GM19351 (cell line): ENCODE measurements around the gene CHGA.

Experiments used
- ATAC-seq: cut with Tn5 transposase; IDR thresholded peaks from one replicate; pipeline ENCODE4 v1.9.1; 2021; ENCODE audit warnings: mild to moderate bottlenecking, moderate library complexity; ENCODE audit not compliant: unreplicated experiment

CHGA gene

DNA sequence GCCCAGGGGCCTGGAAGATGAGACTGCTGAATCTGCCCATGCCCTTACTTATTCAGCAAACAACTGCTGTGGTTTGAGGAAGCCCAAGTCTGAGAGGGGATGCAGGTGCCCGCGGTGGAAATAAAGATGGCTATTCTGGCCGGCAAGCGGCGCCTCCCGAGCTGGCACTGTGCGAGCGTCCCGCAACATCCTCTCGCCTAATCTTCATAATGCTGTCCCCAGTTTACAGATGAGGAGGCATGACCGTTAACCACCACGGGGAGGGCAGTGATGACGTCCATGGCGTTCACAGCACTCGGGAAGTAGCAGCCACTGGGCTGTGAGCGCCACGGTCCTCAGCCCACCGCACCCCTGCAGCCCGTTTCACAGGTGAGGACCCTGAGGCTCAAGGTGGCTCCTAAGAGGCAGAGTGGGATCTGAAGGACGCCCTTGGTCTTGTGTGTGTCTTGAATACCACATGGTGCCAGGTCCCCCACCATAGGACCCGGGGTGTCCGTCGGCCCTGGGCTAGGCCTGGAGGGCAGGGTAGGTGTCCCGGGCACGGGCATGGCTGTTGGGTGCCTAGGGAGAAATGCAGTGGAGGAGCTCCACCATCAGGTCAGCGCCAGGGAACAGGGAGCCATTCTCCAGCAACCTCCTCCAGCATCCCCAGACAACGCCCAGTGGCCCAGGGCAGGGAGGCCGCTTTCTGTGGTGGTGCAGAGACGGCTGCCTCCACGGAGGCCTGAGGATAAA is 20.2 kb downstream of the CHGA start:
- ATAC-seq: no peak

GRCh38 chr14:92943855-92944570 is 21.1 kb downstream of the CHGA start:
- ATAC-seq: no peak

GRCh38 chr14:92944976-92945375 is 22.0 kb downstream of the CHGA start:
- no peak for ATAC-seq

DNA sequence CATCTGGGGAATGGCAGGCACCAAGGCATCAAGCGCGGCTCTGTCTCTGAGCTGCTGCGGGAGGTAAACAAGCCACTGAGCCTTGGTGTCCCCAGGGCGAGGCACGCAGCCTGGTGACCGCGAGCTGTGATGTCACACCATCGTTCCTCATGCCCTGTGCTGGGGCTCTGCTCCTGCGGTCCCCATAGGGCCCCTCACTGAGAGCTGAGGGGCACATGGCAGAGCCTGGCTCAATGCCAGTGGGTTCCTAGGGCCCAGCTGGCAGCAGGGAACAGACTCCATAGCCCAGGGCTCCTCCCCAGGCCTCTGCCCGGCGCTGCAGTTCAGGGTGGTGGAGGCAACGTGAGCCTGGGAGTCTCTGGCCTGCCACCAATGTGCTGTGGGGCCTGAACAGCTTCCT is 22.6 kb downstream of the CHGA start:
- ATAC-seq: no peak

- no peak for ATAC-seq
Observed at GRCh38 chr14:92945959-92946846, 23.3 kb downstream of the CHGA start.

GRCh38 chr14:92946847-92947545 is 24.0 kb downstream of the CHGA start:
- ATAC-seq: no peak

- no peak for ATAC-seq
Observed at GRCh38 chr14:92948647-92949046, 25.7 kb downstream of the CHGA start.

DNA sequence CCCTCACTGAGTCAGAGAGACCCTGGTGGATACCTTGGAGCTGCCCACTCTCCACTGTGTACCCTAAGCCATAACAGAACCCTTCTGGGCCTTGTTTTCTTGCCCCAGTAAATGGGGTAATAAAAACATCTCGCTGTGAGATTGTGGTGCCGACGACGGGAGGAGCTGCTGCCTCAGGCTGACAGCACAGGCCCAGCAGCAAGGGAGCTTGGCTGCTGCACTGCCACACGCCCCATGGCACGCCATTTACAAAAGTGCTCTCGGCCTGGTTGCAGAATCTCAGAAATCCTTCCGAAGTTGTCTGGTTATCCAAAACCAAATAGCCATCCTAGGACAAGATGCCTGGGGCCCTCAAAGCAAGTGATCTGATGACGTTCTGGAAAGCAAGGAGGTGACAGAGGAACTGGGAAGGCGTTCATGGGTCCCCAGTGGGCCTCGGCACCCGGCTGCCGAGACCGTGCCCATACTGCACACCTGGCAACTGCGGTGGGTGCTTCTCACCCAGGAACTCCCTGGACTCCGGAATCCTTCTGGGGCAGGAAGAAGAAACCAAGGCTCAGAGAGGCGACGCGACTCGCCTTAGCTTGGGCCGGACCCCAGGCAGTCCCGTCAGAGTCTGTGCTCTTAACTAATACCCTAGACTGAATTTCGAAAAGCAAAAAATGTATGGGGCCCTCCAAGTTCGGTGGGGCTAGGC is 26.7 kb downstream of the CHGA start:
- ATAC-seq: no peak

DNA sequence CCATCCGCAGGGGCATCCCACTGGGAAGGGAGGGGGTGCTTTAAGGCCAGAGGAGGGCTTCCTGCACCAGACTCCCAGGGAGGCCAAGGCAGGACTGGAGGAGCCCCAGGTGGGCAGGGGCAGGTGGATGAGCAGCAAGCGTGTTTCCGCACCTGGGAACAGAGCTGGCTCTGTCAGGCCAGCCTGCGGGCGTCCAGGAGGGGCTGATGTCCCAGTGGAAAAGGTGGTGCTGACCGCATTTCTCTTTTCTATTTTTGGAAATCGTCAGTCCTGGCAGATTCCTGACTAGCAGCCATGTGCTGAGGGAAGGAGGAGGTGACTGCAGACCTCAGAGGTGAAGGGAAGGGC is 27.2 kb downstream of the CHGA start:
- ATAC-seq: no peak

DNA sequence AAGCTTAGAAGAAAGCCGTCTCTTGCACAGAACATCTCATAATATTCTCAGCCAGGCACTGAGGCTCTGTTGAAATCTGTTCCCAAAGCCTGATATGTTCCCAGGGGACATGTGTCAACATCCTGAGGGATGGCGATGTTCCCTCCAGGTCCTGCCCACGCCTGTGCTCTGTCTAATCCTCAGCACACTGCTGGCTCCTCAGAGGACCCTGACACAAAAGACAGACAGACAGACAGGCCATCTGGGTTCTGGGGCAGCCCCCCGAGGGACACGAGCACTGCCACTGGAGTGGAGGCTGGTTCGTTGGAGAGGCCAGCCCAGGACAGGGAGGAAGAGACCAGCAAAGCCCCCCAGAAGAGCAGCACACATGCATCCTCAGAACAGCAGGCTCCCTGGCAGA is 27.8 kb downstream of the CHGA start:
- ATAC-seq: no peak

GRCh38 chr14:92951261-92951660 is 28.3 kb downstream of the CHGA start:
- ATAC-seq: no peak

DNA sequence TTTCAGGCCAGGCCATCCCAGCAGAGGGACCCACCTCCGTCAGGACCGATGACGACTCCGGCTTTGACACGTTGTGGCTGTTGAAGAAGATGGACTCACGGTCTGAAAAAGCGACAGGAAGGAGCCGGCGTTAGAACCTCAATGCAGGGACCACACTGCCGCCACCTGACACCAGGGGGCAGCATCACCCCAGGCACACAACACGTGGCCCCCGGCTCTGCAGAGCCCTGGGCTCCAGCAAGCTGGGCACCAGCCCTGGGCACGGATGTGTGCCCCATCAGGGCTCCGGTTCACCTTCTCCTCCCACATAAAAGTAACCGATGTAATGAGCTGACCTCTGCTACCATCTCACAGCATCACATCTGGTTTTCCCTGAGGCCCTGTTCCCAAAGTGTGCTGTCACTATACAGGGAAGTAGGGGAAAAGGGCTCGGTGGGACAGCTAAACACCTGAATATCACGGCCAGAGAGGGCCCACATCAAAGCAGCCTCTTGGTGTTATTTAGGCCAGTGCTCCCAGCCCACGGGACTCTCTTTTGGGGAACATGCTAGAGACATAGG is 29.0 kb downstream of the CHGA start:
- ATAC-seq: peak; percentile 88

DNA sequence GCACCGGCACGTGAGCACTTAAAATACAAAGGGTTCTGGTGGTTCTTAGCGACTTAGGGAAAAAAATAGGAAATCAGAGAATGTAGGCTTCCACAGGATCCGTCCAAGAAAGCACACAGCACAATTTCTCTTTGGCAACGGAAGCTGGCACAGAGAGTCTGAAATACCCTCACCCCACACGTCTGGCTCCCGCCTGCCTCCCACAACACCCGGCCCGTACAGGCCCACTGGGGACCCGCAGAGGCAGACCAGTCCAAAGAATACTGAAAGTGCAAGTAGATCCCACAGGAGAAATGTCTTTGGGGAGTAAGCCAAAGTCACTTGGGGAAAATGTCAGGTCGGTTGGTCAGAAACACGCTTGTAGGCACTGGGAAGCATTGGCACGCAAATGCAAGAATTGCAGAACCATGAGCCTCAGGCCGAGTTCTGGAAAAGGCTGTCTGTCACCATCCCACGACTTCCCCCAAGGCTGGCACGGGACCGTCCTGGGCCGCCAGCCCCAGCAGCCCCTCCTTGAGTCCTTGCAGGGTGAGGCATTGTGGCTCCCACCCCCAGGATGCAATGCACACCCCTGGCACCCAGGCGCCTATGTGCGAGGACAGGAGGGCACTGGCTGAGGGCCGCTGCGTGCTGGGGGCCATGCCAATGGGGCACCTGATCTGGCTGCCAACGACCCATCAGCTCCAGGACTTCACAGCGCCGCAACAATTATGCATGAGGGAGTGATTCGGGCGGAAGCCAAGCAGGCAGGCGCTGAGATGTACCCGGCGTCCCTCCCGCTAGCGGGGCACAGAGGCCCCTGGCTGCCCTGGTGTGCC is 29.7 kb downstream of the CHGA start:
- no peak for ATAC-seq

- no peak for ATAC-seq
Observed at GRCh38 chr14:92953526-92953925, 30.6 kb downstream of the CHGA start.

DNA sequence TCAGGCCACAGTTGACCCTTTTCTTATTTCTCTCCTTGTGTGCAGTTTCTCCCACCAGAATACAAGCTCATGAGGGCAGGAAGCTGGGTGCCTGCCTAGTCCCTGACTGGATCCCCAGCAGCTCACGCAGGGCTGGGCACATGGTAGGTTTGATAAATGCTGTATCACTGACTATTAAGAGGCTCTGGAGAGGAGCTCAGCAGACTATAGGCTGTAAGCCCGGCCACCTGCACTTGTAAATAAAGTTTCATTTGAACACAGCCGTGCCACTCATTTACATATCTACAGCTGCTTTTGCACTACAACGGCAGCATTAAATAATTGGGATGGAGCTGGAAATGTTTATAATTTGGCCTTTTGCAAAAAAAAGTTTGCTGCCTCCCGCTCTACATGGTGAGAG is 32.0 kb downstream of the CHGA start:
- no peak for ATAC-seq

GRCh38 chr14:92955381-92955780 is 32.4 kb downstream of the CHGA start:
- no peak for ATAC-seq

DNA sequence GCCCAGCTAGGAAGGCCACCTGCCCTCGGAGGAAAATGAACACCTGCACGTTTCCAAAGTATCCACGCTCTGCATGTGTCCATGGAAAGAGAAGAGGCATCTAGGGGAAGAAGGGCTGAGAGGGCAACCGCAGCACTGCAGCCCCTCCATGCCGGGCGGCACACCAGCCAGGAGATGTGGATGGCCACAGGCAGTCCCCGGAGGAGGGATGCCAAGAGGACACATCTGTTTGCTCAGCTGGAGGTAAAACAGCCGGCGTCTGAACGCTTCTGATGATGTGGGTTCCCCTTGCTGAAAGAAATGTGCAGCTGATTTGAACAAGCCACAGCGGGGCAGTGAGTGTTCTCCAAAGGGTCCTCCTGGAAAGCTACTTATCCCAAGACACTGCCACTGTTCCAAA is 34.0 kb downstream of the CHGA start:
- ATAC-seq: no peak

- ATAC-seq: no peak
Observed at GRCh38 chr14:92958373-92959188, 35.6 kb downstream of the CHGA start.

DNA sequence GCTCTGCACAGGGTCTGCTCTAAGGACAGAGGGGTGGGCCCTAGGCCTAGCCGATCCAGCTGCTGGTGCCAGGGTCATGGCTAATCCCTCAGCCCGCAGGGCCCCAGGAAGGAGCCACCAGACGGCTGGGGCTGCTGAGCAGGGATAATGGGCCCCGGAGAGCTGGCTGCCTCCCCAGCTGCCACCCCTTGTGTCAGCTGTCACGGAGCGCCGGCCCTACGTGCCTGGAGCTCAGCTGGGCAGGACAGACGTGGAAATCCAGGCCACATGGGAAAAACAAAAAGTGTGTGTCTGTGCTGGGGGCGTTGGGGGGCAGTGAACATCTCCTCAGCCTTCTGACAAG is 36.2 kb downstream of the CHGA start:
- no peak for ATAC-seq
